ENCODE results near the gene GPR62. TPM values are rescaled to one million over a fixed set of nuclear protein-coding genes. Genes with fewer than 3 reads are reported as not detected.

GPR62 gene
- total RNA-seq, 1 donor from 2014 or later, result 0.44 TPM

- Mint-ChIP-seq H3K27ac (ENCODE audit: unreplicated experiment) (no peak overlapping the region), H3K27me3 (ENCODE audit: unreplicated experiment) (peaks cover 3% of the 10 kb centered on the region), H3K4me1 (ENCODE audit: low read depth, unreplicated experiment) (no peaks in the 10 kb centered on the region), H3K9me3 (ENCODE audit: unreplicated experiment) (peaks cover 4% of the 10 kb centered on the region), H3K36me3 (ENCODE audit: unreplicated experiment) (no peaks in the 10 kb centered on the region), H3K4me3 (ENCODE audit: unreplicated experiment) (no peak overlapping the region)
- no peak for DNase-seq
- no peak for TF ChIP-seq CTCF (IDR thresholded peaks at IDR 0.05; ENCODE audit: partially characterized antibody, unreplicated experiment)
These were observed 23.4 kb upstream of the GPR62 start for GRCh38 chr3:51931756-51932155.

- H3K27me3 Mint-ChIP-seq (ENCODE audit: unreplicated experiment), result peaks cover 5% of the 10 kb centered on the region
- no peak overlapping the region for H3K4me3 Mint-ChIP-seq (ENCODE audit: unreplicated experiment)
- DNase-seq, result no peak
- H3K27ac Mint-ChIP-seq (ENCODE audit: unreplicated experiment), result no peak overlapping the region
- no peaks in the 10 kb centered on the region for H3K36me3 Mint-ChIP-seq (ENCODE audit: unreplicated experiment)
- no peak for TF ChIP-seq CTCF (IDR thresholded peaks at IDR 0.05; ENCODE audit: partially characterized antibody, unreplicated experiment)
- peaks cover 4% of the 10 kb centered on the region for H3K9me3 Mint-ChIP-seq (ENCODE audit: unreplicated experiment)
- no peaks in the 10 kb centered on the region for H3K4me1 Mint-ChIP-seq (ENCODE audit: low read depth, unreplicated experiment)
These were observed 22.5 kb upstream of the GPR62 start for GRCh38 chr3:51932471-51933370.

- no peak overlapping the region for H3K27ac Mint-ChIP-seq (ENCODE audit: unreplicated experiment)
These were observed 21.6 kb upstream of the GPR62 start for GRCh38 chr3:51933471-51934138.

GRCh38 chr3:51934139-51934850, 20.9 kb upstream of the GPR62 start:
- no peak overlapping the region for H3K27ac Mint-ChIP-seq (ENCODE audit: unreplicated experiment)
- H3K9me3 Mint-ChIP-seq (ENCODE audit: unreplicated experiment), result no peaks in the 10 kb centered on the region
- no peak for TF ChIP-seq CTCF (IDR thresholded peaks at IDR 0.05; ENCODE audit: partially characterized antibody, unreplicated experiment)
- no peaks in the 10 kb centered on the region for H3K36me3 Mint-ChIP-seq (ENCODE audit: unreplicated experiment)
- H3K4me3 Mint-ChIP-seq (ENCODE audit: unreplicated experiment), result no peak overlapping the region
- H3K4me1 Mint-ChIP-seq (ENCODE audit: low read depth, unreplicated experiment), result no peaks in the 10 kb centered on the region
- H3K27me3 Mint-ChIP-seq (ENCODE audit: unreplicated experiment), result peaks cover 5% of the 10 kb centered on the region
- DNase-seq, result no peak

More at GRCh38 chr3:51933471-51934138, 21.6 kb upstream of the GPR62 start:
- Mint-ChIP-seq H3K36me3 (ENCODE audit: unreplicated experiment) (no peaks in the 10 kb centered on the region), H3K9me3 (ENCODE audit: unreplicated experiment) (no peaks in the 10 kb centered on the region), H3K4me1 (ENCODE audit: low read depth, unreplicated experiment) (no peaks in the 10 kb centered on the region), H3K4me3 (ENCODE audit: unreplicated experiment) (no peak overlapping the region), H3K27me3 (ENCODE audit: unreplicated experiment) (peaks cover 5% of the 10 kb centered on the region)
- DNase-seq, result no peak
- no peak for TF ChIP-seq CTCF (IDR thresholded peaks at IDR 0.05; ENCODE audit: partially characterized antibody, unreplicated experiment)

Measured in glutamatergic neuron (in vitro differentiated cells).